CD14-positive monocyte (primary cell): ENCODE data around the gene LOXL3. TPM values are rescaled to one million over a fixed set of nuclear protein-coding genes. Genes with fewer than 3 reads are reported as not detected.

Experiments
- DNase-seq, 3 donors: peaks; one replicate each; pipeline ENCODE4 v3.0.0-alpha.2; 2011 to 2022
- H2AFZ ChIP-seq: 2 replicates; pipeline ENCODE4 v1.6.0; 2012; ENCODE audit warnings: mild to moderate bottlenecking, low read depth, low read length, inconsistent platforms; ENCODE audit not compliant: insufficient read depth, poor library complexity, severe bottlenecking
- H3K27ac ChIP-seq, 2 donors: 1 replicate in 1 of 2; 2 replicates in 1 of 2; pipeline ENCODE4 v1.5.1; 2012 to 2013; ENCODE audit warnings: low read length in 2 of 2, control low read depth in 1 of 2, inconsistent platforms in 1 of 2, low read depth in 1 of 2, mild to moderate bottlenecking in 1 of 2
- H3K27me3 ChIP-seq, 2 donors: one replicate each; pipeline versions ENCODE4 v1.6.0 to v1.6.1; 2011 to 2013; ENCODE audit warnings: low read length in 2 of 2; ENCODE audit not compliant: control insufficient read depth in 2 of 2, insufficient read depth in 2 of 2
- H3K36me3 ChIP-seq, 2 donors: replicated peaks in 1 of 2; 1 replicate in 1 of 2; 2 replicates in 1 of 2; pipeline versions ENCODE4 v1.5.1 to v1.6.1; 2012 to 2013; ENCODE audit warnings: low read length in 2 of 2, control low read depth in 1 of 2, inconsistent platforms in 1 of 2, mild to moderate bottlenecking in 1 of 2; ENCODE audit not compliant: insufficient read depth in 2 of 2, control insufficient read depth in 1 of 2
- H3K4me1 ChIP-seq, 2 donors: 1 replicate in 1 of 2; 2 replicates in 1 of 2; pipeline versions ENCODE4 v1.5.1 to v1.6.1; 2012 to 2013; ENCODE audit warnings: low read length in 2 of 2, control low read depth in 1 of 2, inconsistent platforms in 1 of 2, mild to moderate bottlenecking in 1 of 2, moderate library complexity in 1 of 2; ENCODE audit not compliant: insufficient read depth in 2 of 2, control insufficient read depth in 1 of 2
- H3K4me2 ChIP-seq: replicated peaks from 2 replicates; pipeline ENCODE3; 2012; ENCODE audit warnings: low read length, moderate library complexity, mild to moderate bottlenecking; ENCODE audit not compliant: poor library complexity, severe bottlenecking; ENCODE audit errors: extremely low read depth
- H3K4me3 ChIP-seq, 3 experiments: fragments of 200-600 bp in 1 of 3; sonication (generic) in 1 of 3; replicated peaks in 1 of 3; 1 replicate in 2 of 3; 2 replicates in 1 of 3; pipeline ENCODE4 v1.5.1; 2011 to 2013; ENCODE audit warnings: low read length in 3 of 3, mild to moderate bottlenecking in 3 of 3, control low read depth in 2 of 3, low read depth in 2 of 3, inconsistent platforms in 1 of 3, moderate library complexity in 1 of 3
- H3K79me2 ChIP-seq: 2 replicates; pipeline ENCODE4 v1.6.0; 2012; ENCODE audit warnings: mild to moderate bottlenecking, control low read depth, inconsistent platforms, low read length, moderate library complexity; ENCODE audit not compliant: insufficient read depth
- H3K9ac ChIP-seq: 2 replicates; pipeline ENCODE4 v1.6.0; 2017; ENCODE audit warnings: low read length, mild to moderate bottlenecking; ENCODE audit not compliant: insufficient read depth, poor library complexity, severe bottlenecking
- H3K9me3 ChIP-seq, 2 donors: replicated peaks in 1 of 2; 1 replicate in 1 of 2; 2 replicates in 1 of 2; pipeline versions ENCODE4 v1.5.1 to v1.6.1; 2012 to 2013; ENCODE audit warnings: low read length in 2 of 2, control low read depth in 1 of 2; ENCODE audit not compliant: control insufficient read depth in 1 of 2, insufficient read depth in 1 of 2
- H4K20me1 ChIP-seq: 2 replicates; pipeline ENCODE4 v1.6.0; 2012; ENCODE audit warnings: mild to moderate bottlenecking, low read length, control low read depth, moderate library complexity; ENCODE audit not compliant: insufficient read depth
- H3K27ac Mint-ChIP-seq, 7 donors: one replicate each; pipeline ENCODE4 v1.8.0; 2020; ENCODE audit warnings: mild to moderate bottlenecking in 7 of 7, mixed read lengths in 7 of 7, moderate library complexity in 6 of 7, inconsistent platforms in 2 of 7
- H3K27me3 Mint-ChIP-seq, 3 donors: one replicate each; pipeline ENCODE4 v1.8.0; 2021 to 2022; ENCODE audit warnings: low read depth in 3 of 3, mild to moderate bottlenecking in 3 of 3, mixed read lengths in 3 of 3, moderate library complexity in 3 of 3, inconsistent platforms in 1 of 3
- H3K36me3 Mint-ChIP-seq, 2 donors: one replicate each; pipeline ENCODE4 v1.8.0; 2020; ENCODE audit warnings: mixed read lengths in 2 of 2, inconsistent platforms in 1 of 2, mild to moderate bottlenecking in 1 of 2
- H3K4me1 Mint-ChIP-seq: one replicate; pipeline ENCODE4 v1.8.0; 2020; ENCODE audit warnings: mild to moderate bottlenecking, mixed read lengths
- H3K4me3 Mint-ChIP-seq, 2 donors: one replicate each; pipeline ENCODE4 v1.8.0; 2020; ENCODE audit warnings: mild to moderate bottlenecking in 2 of 2, mixed read lengths in 2 of 2, moderate library complexity in 1 of 2
- H3K9me3 Mint-ChIP-seq, 7 donors: one replicate each; pipeline ENCODE4 v1.8.0; 2020 to 2022; ENCODE audit warnings: mixed read lengths in 7 of 7, mild to moderate bottlenecking in 6 of 7, moderate library complexity in 6 of 7, inconsistent platforms in 2 of 7
- WGBS: methylation state at CpG from one replicate; pipeline ENCODE4 v1.1.5; 2013; ENCODE audit warnings: missing lambda C conversion rate; ENCODE audit not compliant: insufficient coverage; 5-methylcytosine and 5-hydroxymethylcytosine counted together
- intact Hi-C, 2 donors: fragments of 100-400 bp; cut with micrococcal nuclease; formaldehyde crosslinking; loops; one replicate each; pipeline versions ENCODE4 v1.15.0 to v1.15.1; 2023
- polyA plus RNA-seq, 3 donors: library from polyadenylated mRNA; depleted of rRNA in 1 of 3; unstranded in 2 of 3; stranded (reverse) in 1 of 3; fragments of 300-500 nt in 2 of 3; fragments of >200 nt in 1 of 3; fragmentation: Illumina TruSeq in 2 of 3; gene quantifications; 1 replicate in 2 of 3; 2 replicates in 1 of 3; pipeline ENCODE4 v1.2.3, GENCODE V29; 2012 to 2021
- TF ChIP-seq, protein P1 (sequence below): fragments of 200-600 bp; IDR thresholded peaks from one replicate; pipeline ENCODE4 v1.8.0; 2022; ENCODE audit warnings: antibody characterized with exemption, mild to moderate bottlenecking

The LOXL3 gene
- polyA plus RNA-seq, 3 donors: 18.2 to 35.0 (median 18.5) TPM

DNA sequence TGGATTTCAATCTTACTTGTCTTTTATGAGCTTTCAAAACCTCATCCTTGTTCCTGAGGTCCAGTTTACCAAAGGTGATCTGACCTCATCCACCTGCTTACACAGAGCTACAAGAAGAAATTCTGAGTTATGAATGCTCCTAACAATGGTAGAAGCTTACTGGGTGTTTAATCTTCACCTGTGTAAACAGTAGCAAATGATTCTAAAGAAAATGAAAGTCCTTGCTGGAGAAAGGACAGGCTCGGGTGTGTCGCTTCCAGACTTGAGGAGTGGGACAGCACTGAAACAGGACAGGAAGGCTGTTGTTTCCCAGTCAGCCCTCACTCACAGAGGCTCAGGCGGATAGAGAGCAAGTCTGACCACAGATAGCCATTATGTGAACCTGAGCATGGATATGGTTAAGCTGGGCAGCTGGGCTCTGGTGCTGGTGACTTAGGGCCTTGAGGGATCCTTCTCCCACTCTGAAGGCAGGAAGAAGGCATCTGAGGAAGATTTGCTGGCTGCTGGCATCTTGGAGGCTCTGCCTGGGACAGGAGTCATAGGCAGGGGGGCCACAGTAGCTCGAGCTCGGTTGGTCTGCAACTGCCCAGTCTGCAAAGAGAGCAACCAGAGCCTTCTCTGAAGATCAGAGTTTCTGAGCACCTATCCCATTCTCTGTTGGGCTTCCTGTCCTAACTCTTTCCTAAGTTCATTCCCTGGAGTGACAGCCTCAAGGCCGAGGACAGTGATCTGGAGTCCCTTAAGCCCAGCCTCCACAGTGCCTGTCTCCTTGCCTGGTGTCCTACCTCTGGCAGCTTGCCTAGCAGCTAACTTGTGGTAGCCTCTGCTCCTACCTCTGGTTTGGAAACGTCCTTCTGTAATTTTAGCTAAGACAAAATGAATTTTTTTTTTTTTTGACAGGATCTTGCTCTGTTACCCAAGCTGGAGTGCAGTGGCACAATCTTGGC lies 4.8 kb upstream of the LOXL3 start:
- Histone ChIP-seq H3K4me1 (peaks cover 33 to 54% of the 10 kb centered on the region in 2 donors), H3K4me2 (no peak overlapping the region), H3K79me2 (peaks cover 44% of the 10 kb centered on the region), H3K4me3 (no peak overlapping the region), H4K20me1 (peaks cover 23% of the 10 kb centered on the region), H3K27me3 (no peaks in the 10 kb centered on the region), H3K9ac (no peak overlapping the region), H3K36me3 (peaks cover 20 to 28% of the 10 kb centered on the region in 2 donors), H3K9me3 (no peaks in the 10 kb centered on the region), H2AFZ (no peak overlapping the region), H3K27ac (no peak overlapping the region)
- Mint-ChIP-seq H3K27me3 (peaks cover 0 to 2% (median 2%) of the 10 kb centered on the region in 3 donors), H3K36me3 (peaks cover 15 to 20% of the 10 kb centered on the region in 2 donors), H3K4me3 (no peak overlapping the region), H3K9me3 (no peaks in the 10 kb centered on the region), H3K4me1 (peaks cover 50% of the 10 kb centered on the region), H3K27ac (peak overlapping the region in 6 of 7 donors; percentile 37 to 82 (median 64))
- TF ChIP-seq, protein P1, sequence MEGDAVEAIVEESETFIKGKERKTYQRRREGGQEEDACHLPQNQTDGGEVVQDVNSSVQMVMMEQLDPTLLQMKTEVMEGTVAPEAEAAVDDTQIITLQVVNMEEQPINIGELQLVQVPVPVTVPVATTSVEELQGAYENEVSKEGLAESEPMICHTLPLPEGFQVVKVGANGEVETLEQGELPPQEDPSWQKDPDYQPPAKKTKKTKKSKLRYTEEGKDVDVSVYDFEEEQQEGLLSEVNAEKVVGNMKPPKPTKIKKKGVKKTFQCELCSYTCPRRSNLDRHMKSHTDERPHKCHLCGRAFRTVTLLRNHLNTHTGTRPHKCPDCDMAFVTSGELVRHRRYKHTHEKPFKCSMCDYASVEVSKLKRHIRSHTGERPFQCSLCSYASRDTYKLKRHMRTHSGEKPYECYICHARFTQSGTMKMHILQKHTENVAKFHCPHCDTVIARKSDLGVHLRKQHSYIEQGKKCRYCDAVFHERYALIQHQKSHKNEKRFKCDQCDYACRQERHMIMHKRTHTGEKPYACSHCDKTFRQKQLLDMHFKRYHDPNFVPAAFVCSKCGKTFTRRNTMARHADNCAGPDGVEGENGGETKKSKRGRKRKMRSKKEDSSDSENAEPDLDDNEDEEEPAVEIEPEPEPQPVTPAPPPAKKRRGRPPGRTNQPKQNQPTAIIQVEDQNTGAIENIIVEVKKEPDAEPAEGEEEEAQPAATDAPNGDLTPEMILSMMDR: no peak
- DNase-seq: no peak
- intact Hi-C loops: no loop called here
- 70% methylated on average over 5 of the region's 7 CpGs for WGBS

DNA sequence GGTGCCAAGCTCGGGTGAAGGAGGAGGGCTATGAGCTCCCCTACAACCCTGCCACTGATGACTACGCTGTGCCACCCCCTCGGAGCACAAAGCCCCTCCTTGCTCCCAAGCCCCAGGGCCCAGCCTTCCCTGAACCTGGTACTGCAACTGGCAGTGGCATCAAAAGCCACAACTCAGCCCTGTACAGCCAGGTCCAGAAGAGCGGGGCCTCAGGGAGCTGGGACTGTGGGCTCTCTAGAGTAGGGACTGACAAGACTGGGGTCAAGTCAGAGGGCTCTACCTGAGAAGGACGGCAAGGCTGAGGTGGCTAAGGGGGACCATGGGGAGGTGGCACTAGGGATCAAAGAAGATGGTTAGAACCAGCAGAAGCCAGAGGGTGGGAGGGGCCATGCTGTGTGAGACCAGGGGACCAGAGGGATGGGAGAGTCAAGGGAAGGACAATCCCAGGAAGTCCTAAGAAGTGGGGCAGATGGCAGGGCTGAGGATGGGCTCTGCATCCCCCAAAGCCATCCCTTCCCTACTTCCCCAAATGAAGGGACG lies 3.2 kb upstream of the LOXL3 start:
- 94% methylated on average over 3 of the region's 6 CpGs for WGBS

More for the DNA sequence above, 3.2 kb upstream of the LOXL3 start:
- Mint-ChIP-seq H3K9me3 (no peaks in the 10 kb centered on the region), H3K36me3 (peaks cover 15 to 23% of the 10 kb centered on the region in 2 donors), H3K4me1 (peaks cover 46% of the 10 kb centered on the region), H3K27me3 (peaks cover 0 to 4% (median 2%) of the 10 kb centered on the region in 3 donors), H3K4me3 (peak overlapping the region in 1 of 2 donors; percentile 98), H3K27ac (peak overlapping the region in 5 of 7 donors; percentile 40 to 98 (median 81))
- Histone ChIP-seq H3K27me3 (no peaks in the 10 kb centered on the region), H3K4me1 (peaks cover 27 to 48% of the 10 kb centered on the region in 2 donors), H4K20me1 (peaks cover 23% of the 10 kb centered on the region), H2AFZ (no peak overlapping the region), H3K4me3 (peak overlapping the region in 1 of 3 experiments; percentile 99), H3K9me3 (no peaks in the 10 kb centered on the region), H3K27ac (peak overlapping the region in 1 of 2 donors; percentile 94), H3K9ac (no peak overlapping the region), H3K79me2 (peaks cover 53% of the 10 kb centered on the region), H3K4me2 (no peak overlapping the region), H3K36me3 (peaks cover 20 to 28% of the 10 kb centered on the region in 2 donors)
- TF ChIP-seq, protein P1: no peak
- intact Hi-C loops: no loop called here
- DNase-seq: no peak
